Measurements from ENCODE around the gene ENPP1.
A peak's percentile ranks its signal among the peaks of the same experiment; 100 is the strongest.

Gene ENPP1

DNA sequence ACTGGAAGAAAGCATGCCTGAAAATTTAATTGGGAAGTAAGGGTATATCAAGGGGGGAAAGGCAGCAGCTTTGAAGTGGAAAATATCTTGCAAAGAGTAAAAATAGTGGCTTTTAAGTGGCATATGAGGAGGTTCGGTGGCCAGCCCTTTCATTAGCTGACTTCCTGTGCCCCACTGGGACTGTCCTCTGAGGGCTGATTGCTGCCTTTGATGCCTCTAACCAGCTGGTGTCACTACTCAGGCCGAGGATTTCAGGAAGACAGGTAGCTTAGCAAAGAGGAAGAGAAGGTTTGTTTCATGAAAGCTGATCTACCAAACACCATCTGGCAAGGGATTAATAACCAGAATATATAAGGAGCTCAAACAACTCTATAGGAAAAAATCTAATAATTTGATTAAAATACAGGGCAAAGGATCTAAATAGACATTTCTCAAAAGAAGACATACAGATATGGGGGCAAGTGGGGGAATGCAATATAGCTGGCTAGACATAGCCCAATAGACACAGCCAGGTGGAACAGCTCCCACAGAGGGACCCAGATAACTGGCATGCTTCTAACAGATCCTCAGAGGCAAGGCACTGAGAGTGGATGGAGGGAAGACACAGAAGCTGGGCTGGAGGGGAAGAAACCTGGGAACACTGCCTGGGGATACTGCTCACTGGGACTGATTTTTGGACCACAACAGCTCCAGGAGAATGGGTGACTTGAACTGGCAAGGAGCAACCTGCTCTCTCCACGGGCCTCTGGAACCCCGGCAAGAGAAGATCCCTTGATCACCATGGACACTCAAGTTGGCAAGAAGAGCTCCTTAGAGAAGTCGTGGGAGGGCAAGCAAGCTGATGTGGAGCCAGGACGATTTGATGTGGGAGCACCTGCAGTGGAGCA lies 110.2 kb downstream of the ENPP1 start:
- DNase-seq = no peak

DNA sequence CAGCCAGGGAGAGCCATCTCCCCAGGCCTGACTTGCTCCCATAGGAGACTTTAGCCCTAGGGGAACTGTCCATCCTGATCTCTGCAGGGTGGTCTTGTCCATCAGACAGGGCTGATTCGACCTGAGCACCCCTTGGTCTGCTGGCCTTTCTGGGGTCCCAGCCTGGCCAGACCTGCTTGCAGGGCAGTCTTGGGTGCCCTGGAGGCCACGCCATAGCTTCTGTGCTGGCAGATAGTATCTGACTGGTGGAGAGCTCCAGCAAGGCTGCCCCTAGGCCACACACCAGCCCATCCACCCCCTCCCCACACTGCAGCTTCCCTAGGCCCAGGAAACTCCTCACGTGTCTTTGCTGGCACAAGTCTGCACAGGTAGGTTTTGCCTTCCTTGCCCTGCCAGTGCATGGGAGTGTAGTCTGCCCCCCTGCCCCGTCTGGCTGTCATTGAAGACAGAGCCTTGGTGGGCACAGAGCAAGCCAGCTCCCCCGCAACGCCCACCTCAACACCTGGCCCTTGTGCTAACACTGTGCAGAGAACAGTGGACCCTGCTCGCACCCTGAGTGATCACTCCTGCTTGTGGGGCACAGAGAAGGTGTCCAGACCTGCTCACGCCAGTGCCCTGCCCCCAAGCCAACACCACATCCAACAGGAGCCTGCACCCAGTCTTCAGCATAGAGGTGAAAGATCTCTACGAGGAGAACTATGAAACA lies 111.0 kb downstream of the ENPP1 start:
- DNase-seq = no peak

DNA sequence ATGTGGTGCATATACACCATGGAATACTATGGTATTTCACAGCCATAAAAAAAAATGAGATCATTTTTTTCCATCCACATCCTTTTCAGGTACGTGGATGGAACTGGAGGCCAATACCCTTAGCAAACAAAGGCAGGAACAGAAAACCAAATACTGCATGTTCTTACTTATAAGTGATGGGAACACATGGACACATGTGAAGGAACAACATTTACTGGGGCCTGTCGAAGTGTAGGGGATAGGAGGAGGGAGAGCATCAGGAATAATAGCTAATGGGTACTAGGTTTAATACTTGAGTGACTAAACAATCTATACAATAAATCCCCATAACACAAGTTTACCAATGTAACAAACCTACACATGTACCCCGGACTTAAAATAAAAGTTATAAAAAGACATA lies 112.8 kb downstream of the ENPP1 start:
- DNase-seq = no peak

DNA sequence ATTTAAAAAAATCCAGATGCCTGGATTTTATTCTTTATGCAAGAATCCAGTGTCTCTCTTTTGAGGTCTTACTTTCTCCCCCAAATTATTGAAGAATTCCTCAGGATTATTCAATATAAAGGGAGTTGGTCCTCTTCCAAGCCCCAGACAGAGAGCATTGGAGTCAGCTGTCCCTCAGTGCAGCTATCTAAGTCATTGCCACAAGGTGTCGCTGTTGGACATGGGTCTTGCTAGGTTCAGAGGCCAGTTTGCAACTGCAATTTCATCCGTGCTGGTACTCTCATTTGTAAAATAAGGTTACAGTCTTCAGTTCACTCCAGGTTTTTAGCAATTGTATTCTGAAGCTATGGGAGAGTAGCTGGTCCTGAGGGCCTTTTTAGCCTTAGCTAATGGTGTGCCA lies 115.5 kb downstream of the ENPP1 start:
- DNase-seq = peak; percentile 62 to 66

DNA sequence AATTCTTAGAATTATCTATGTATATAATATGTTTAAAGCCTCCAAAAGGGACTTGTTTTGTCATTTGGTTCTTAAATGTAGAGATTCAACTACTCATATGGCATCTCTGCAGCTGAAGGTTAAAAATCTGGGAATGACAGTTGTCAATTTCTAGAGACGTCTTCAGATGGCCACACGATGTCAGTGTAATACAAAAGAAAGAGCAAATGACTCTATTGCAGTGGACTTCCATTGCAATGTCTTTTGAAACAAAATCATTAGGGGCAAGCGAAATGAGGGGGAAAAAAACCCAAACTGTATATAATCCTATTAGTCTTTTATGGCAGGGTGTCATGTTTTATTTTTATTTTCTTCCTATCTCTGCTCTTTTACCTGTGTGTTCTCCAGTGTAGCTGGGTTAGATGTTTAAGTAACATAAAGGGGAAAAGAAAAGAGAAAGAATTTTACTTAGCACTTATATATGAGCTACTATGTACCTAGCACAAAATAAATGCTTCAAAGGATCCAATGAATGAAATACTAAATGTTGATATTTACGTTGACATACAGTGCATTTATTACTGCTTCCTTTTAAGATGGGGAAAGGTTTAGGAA lies 117.2 kb downstream of the ENPP1 start:
- DNase-seq = no peak

DNA sequence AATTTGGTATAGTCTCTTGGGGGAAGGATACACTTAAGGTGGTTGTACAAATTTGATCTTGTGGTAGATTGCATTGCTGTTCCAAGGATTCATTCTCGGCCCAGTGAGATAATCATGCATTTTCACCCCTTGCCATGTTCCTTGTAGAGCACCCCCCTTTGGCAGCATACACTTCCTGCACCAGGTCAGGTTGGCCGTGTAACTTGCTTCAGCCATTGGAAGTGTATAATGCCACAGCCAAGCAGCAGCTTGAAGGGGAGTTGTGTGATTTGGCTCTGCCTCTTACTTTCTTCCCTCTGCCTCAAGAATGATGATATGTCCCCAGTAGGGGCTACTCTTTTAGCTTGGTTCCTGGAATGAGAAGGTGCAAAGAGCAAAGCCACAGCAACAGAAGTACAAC lies 121.4 kb downstream of the ENPP1 start:
- DNase-seq = no peak

DNA sequence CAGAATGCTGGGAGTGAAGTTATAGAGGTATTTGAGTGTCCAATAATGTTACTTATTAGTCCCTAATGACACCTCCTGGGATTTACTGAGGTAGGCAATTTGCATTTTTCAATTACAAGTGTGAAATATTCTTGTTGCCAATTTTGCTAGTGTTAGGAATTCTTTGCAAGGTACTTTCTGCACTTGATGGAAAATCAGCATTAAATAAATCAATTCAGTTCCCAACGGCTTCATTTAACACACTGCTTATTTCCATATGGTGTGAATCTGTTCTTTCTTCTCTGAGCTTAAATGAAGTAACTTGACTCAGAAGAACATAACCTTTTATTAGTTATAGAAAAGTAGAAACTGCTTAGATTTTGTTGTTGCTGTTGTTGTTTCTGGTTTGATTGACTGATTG lies 122.2 kb downstream of the ENPP1 start:
- no peak for DNase-seq

DNA sequence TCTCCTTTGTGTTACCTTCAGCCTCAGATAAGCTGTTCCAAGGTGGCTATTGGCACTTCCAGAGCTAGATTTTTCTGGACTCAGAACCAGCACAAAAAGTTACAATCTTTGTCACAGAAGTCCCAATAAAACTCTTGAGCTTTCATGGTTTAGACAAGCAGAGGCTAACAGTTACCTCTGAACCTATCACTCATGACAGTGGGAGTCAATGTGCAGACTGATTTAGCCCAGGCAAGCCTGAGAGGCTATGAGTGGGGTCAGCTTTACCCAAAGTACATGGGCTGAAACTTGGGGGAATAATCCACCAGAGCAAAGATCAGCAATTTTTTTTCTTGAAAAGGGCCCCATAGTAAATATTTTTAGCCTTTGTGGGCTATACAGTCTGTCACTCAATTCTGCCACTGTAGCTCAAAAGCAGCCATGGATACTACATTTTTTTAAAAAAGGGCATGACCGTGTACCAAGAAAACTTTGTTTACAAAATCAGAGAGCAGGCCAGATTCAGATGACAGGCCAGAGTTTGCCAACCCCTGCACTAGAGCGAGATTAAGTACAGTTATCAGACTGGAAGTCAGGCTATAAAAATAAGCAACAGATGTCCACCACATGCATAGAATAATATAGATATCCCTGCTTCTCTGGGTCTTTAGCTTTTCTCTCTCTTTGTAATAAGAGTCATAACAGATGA lies 123.4 kb downstream of the ENPP1 start:
- no peak for DNase-seq

DNA sequence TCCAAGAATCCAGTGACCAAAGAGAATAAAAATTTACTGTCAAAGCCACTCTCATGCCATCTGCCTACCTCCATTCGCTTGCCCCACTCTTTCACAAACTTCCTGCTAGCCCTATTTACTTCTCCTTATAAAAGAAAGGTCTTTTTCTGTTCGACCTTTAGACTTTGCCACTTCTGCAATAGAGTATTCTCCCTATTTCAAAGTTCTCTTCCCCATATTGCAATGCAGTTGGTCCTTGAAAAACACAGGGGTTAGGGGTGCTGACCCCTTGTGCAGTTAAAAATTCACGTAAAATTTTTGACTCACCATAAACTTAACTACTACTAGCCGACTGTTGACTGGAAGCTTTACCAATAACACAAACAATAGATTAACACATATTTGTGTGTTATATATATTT lies 128.3 kb downstream of the ENPP1 start:
- no peak for DNase-seq

DNA sequence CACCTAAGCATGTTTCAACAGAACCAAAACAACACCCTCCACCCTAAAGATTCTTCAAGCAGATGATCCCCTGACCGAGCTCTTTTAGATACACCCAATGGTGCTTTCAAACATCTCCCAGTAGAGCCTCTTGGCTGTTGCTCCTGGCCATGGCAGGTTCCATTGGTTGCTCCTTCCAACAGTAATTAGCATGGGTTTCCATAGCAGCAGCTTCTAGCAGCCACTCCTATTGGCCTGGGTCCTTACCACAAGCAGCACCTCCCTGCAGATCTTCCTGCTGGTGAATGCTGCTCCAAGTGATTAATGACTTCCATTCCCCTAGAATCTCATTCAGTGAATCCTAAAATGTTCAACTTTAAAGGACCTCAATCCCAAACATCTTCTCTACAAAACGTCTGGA lies 129.4 kb downstream of the ENPP1 start:
- DNase-seq = no peak

DNA sequence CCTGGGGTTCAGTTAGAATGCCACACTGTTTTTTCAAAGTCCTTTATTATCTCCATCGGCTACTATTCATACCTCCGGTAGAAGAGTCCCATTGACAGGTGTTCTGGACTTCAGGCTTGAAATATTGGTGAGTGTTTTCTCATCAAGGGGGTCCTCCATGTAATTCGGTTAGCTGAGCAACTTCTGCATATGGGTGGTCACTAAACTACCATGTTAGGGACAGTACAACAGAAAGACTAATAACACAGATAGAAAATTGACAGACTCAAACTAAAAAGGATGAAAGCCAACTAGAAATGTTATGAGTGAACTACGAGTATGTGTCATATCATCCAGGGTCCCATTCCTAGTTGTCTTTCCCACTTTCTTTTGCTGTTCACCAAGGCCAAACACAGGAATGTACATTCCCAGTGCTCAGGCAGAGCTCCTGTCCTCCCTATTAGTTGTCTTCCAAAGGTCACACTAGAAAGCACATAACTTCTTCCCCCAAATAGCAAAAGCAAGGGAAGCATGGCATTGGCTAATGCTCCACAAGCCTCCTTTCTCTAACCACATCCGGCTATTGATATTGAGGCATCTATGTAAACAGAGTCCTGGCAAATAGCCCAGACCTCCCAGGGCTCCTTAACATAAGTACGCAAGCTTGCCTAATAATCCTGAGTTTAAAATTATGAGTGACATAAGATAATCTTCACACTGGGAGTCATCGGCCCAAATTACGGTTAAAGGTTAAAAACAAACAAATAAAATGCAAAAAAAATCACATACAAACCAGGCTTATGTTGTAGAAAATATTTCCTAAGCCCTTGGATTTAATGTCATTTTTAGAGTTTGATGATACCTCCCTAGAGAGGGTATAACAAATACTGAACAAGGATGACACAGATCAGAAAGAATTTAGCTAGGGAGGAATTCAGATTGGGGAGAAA lies 130.1 kb downstream of the ENPP1 start:
- no peak for DNase-seq
